Activated naive CD8-positive, alpha-beta T cell treated with anti-CD3 and anti-CD28 coated beads, Interleukin-2, amount 10 ng/mL, durations not matched to agents 7 days and 5 days (primary cell): ENCODE results near the gene MOB3A. TPM values are rescaled to one million over a fixed set of nuclear protein-coding genes. Genes with fewer than 3 reads are reported as not detected.

Source experiments
- ATAC-seq: fragments of 150-1000 bp; cut with Tn5 transposase; one replicate; pipeline ENCODE4 v1.10.0; 2021; ENCODE audit warnings: low read depth, moderate library complexity
- POLR2A ChIA-PET: fragments of 350-600 bp; sonication (Branson Sonifier 250); formaldehyde crosslinking; loops from one replicate; lab custom pipeline; 2021; ENCODE audit warnings: antibody characterized with exemption; lab: Charles Lee
- DNase-seq: peaks from one replicate; pipeline ENCODE4 v3.0.0; 2021
- H3K27ac Mint-ChIP-seq: one replicate; pipeline ENCODE4 v1.8.0; 2022; ENCODE audit warnings: mild to moderate bottlenecking, mixed read lengths
- H3K27me3 Mint-ChIP-seq: one replicate; pipeline ENCODE4 v1.8.0; 2022; ENCODE audit warnings: mild to moderate bottlenecking, moderate library complexity, mixed read lengths
- H3K36me3 Mint-ChIP-seq: one replicate; pipeline ENCODE4 v1.8.0; 2021; ENCODE audit warnings: mild to moderate bottlenecking, mixed read lengths
- H3K4me1 Mint-ChIP-seq: one replicate; pipeline ENCODE4 v1.8.0; 2021; ENCODE audit warnings: mixed read lengths
- H3K4me3 Mint-ChIP-seq: one replicate; pipeline ENCODE4 v1.8.0; 2022; ENCODE audit warnings: mild to moderate bottlenecking, moderate library complexity, mixed read lengths
- H3K9me3 Mint-ChIP-seq: one replicate; pipeline ENCODE4 v1.8.0; 2021; ENCODE audit warnings: mixed read lengths
- total RNA-seq, 2 experiments: library from RNA; stranded (reverse); gene quantifications; one replicate each; pipeline ENCODE4 v1.2.3, GENCODE V29; 2021

MOB3A gene
- 100 to 1,000 TPM; 190 to 200 TPM for total RNA-seq

DNA sequence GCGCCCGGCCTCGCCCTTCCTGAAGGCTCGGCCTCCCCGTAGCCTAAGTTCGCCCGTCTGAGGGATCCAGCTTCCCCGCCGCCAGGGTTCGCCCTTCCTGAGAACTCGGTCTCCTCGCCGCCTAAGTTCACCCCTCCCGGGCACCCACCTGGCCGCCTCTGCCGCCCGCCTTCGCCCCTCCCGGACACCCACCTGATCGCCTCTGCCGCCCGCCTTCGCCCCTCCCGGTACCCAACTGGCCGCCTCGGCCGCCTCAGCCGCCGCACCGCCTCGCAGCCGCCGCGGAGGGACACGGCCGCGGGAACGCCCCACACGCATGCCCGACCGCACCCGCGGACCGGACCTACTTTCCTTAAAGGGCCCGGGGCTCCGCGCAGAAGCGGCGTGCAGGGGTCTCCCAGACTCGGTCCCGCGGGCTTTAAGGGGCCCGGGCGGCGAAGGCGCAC lies at the start of gene MOB3A:
Gene MOB3A, minus strand, starts transcription at position 293 of the 446 bp plus-strand sequence. CDS start 17,766 bp downstream, outside the sequence.
- no peaks in the 10 kb centered on the region for H3K9me3 Mint-ChIP-seq
- peak; percentile 97 for DNase-seq
- peak within 1 kb of the TSS; percentile 90 for H3K4me3 Mint-ChIP-seq
- peaks cover 13% of the 10 kb centered on the region for H3K4me1 Mint-ChIP-seq
- H3K27me3 Mint-ChIP-seq: no peaks in the 10 kb centered on the region
- H3K27ac Mint-ChIP-seq: peak within 1 kb of the TSS; percentile 96
- peaks cover 33% of the 10 kb centered on the region for H3K36me3 Mint-ChIP-seq
- ATAC-seq: peak; percentile 49
- POLR2A ChIA-PET: interaction anchor here (1.0 to 5.3 kb wide), 5 partner anchors 12 to 199 kb away, joined by 3 to 180 read pairs (median 6); partner anchors contain the start of gene MKNK2

DNA sequence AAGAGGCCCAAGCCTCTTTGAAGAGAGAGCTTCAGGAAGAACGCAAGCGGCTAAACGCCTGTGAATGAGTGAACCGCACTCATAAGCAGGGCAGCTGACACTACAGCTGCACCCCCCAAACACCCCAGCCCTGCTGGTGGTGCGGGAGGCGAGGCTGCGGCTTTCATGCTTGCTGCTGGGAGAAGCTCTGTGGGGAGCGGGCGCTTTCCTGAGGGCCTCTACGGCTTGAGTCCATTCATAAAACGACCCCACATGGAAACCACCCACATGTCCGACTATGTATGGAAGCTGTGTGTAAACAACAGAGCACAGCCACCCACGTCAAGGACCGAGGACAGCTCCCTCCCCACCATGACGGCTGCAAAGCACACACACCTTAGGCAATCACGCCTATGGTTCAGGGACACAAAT lies 49.7 kb upstream of the MOB3A start:
- ATAC-seq: peak; percentile 27
- Mint-ChIP-seq H3K27me3 (no peaks in the 10 kb centered on the region), H3K4me1 (peaks cover 28% of the 10 kb centered on the region)

DNA sequence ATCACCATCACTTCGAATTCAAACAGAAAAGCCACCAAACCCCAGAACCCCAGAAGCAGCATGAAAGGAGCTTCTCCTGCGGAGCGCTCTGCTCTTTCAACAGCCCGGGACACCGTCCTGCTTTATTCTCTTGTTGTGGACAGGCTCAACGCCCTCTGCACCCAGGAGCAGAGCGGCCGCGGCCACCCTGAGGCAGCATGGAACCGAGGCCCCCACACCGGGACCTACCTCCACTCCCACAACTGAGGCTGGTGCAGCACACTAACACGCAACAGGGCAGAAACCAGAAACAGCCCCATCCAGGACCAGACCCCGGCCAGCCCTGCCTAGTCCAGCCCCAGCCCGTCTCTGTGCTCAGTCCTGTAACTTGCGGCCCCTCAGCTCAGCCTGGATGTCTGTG lies 48.1 kb upstream of the MOB3A start:
- Mint-ChIP-seq H3K27me3 (no peaks in the 10 kb centered on the region), H3K36me3 (peaks cover 6% of the 10 kb centered on the region), H3K4me1 (peaks cover 19% of the 10 kb centered on the region), H3K27ac (no peak overlapping the region), H3K4me3 (no peak overlapping the region), H3K9me3 (no peaks in the 10 kb centered on the region)
- no peak for ATAC-seq
- POLR2A ChIA-PET: no interaction called here
- DNase-seq: no peak

More for the DNA sequence above, 49.7 kb upstream of the MOB3A start:
- Mint-ChIP-seq H3K4me3 (no peak overlapping the region), H3K9me3 (no peaks in the 10 kb centered on the region), H3K36me3 (peaks cover 3% of the 10 kb centered on the region), H3K27ac (peak overlapping the region; percentile 64)
- POLR2A ChIA-PET: interaction anchor here (0.7 kb wide), 1 partner anchor 36 kb away, joined by 3 read pairs; no protein-coding TSS in a partner anchor
- no peak for DNase-seq

DNA sequence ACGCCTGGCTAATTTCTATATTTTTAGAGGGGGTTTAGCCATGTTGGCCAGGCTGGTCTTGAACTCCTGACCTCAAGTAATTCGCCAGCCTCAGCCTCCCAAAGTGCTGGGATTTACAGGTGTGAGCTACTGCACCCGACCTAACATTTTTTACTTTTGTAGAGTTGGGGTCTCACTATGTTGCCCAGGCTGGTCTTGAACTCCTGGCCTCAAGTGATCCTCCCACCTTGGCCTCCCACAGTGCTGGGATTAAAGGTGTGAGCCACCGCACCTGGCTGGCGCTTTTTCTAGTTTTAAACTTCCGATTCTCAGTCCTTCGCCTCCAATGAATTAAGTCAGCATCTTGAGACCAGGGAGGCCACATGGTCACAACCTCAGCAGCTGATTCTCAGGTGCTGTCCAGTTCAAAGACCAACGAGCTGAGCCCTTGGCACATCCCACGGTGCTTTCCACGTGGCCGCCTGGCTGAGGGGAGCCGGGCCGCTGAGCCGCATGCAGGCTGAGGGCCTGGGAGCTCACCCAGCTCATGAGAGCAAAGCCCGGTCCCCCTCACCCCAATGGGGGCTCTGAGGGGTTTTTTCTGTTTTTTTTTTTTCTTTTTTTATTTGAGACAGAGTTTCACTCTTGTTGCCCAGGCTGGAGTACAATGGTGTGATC lies 46.2 kb upstream of the MOB3A start:
- Mint-ChIP-seq H3K4me1 (peaks cover 11% of the 10 kb centered on the region), H3K36me3 (peaks cover 9% of the 10 kb centered on the region), H3K27ac (no peak overlapping the region), H3K27me3 (no peaks in the 10 kb centered on the region), H3K9me3 (no peaks in the 10 kb centered on the region), H3K4me3 (no peak overlapping the region)
- ATAC-seq (no peak), DNase-seq (no peak)
- POLR2A ChIA-PET: no interaction called here

DNA sequence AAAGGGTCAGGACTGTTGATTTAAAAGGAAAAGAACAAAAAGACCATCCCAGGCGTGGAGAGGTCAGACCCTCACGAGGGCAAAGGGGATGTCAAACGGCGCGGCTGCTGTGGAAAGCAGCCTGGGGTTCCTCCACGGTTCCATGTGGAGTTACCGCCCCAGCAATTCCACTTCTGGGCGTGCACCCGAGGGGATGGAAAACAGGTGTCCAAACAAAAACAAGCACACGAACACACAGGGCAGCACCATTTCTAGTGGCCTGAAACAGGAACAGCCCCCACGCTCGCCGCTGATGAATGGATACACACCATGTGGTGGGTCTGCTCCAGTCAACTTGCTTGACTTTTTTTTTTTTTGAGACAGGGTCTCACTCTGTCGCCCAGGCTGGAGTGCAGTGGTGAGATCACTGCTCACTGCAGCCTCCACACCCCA lies 44.0 kb upstream of the MOB3A start:
- ATAC-seq (no peak), DNase-seq (no peak)
- H3K4me3 Mint-ChIP-seq: no peak overlapping the region
- H3K36me3 Mint-ChIP-seq: peaks cover 12% of the 10 kb centered on the region
- peaks cover 5% of the 10 kb centered on the region for H3K4me1 Mint-ChIP-seq
- POLR2A ChIA-PET: no interaction called here
- no peaks in the 10 kb centered on the region for H3K27me3 Mint-ChIP-seq
- no peak overlapping the region for H3K27ac Mint-ChIP-seq
- no peaks in the 10 kb centered on the region for H3K9me3 Mint-ChIP-seq

DNA sequence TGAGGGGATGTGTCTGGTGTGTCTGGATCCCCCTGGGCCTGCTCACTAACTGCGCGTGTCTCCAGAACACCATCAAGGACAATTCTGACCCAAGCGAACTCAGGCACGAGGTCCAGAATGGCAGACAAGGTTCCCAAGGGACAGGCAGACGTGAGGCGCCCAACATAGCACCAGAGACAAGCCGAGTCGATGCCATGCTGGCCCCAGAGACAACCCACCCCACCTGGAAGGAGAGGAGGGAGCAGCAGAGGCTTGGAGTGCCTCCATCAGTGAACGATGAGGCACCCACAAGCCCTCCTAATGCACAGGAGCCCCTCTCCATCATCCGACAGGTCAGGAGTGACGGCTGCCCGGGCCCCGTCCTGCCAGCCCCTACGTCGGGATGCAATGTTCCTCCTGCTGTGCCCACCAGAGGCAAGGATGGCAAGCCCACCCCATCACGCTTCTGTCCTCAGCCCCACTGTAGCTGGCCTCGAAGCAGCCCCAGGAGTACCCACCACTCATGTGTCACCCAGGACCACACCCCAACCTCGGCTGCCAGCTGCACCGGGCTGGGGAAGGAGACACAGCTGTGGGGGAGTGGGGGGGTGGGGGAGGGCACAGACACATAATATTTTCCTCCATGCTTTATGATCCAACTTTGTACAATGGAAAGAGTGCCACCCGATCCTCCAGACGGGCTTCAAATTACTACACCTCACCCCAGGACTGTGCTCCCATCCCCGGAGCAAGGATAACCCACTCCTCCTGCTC lies 43.4 kb upstream of the MOB3A start:
- ATAC-seq: no peak
- no peaks in the 10 kb centered on the region for H3K9me3 Mint-ChIP-seq
- DNase-seq: no peak
- POLR2A ChIA-PET: no interaction called here
- no peak overlapping the region for H3K27ac Mint-ChIP-seq
- peaks cover 12% of the 10 kb centered on the region for H3K36me3 Mint-ChIP-seq
- no peaks in the 10 kb centered on the region for H3K27me3 Mint-ChIP-seq
- H3K4me3 Mint-ChIP-seq: no peak overlapping the region
- peaks cover 3% of the 10 kb centered on the region for H3K4me1 Mint-ChIP-seq

DNA sequence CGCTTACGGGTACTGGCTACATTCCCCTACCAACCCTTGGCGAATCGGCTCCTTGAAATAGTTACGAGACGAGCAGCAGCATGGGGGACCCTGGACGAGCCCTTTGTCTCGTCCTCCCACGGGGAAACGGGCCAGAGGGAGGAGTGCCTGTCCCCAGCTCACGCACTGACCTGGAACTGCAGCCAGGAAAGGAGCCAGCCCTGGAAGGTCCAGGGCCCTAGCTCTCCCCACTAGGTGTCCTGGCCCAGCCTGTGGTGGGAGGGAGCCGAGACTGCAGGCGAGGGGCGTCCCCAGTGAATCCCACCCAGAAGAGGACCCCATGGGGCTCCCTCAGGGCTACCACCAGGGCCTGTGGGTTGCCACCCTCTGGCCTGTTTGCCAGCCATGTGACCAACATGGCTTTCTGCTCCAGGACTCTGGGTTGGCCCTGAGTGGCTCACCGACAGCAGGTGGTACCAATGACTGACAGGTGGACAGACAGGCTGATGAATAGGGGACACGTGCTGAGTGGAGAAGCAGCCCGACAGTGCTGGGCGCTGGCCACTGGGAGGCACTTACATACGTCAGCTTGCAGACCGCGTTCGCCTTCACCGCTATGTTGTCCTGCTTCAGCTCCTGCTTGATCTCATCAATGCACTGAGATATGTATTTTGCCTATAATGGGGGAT lies 42.1 kb upstream of the MOB3A start:
- Mint-ChIP-seq H3K27ac (no peak overlapping the region), H3K4me1 (peaks cover 3% of the 10 kb centered on the region), H3K36me3 (peaks cover 12% of the 10 kb centered on the region), H3K27me3 (no peaks in the 10 kb centered on the region), H3K4me3 (no peak overlapping the region), H3K9me3 (no peaks in the 10 kb centered on the region)
- POLR2A ChIA-PET: no interaction called here
- no peak for DNase-seq
- ATAC-seq: no peak

DNA sequence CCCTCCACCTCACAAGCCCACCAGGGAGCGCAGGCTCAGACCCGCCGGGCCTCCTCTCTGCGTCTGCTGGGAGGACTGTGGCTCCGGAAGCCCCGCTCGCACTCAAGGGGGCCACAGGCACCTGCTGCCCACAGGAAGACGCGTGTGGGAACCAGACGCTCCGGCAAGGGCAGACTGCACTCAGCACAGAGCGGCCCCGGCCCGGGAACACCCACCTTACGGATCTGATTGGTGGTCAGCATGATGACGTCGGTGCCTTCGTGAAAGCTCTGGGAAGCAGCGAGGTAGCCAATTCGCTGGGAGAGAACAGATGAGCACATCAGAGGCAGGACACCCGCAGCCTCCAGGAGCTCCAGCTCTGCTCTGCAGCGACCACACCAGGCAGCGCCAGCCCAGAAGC lies 40.7 kb upstream of the MOB3A start:
- no peak overlapping the region for H3K27ac Mint-ChIP-seq
- peaks cover 16% of the 10 kb centered on the region for H3K36me3 Mint-ChIP-seq
- no peaks in the 10 kb centered on the region for H3K9me3 Mint-ChIP-seq
- POLR2A ChIA-PET: no interaction called here
- ATAC-seq: no peak
- DNase-seq: no peak
- H3K27me3 Mint-ChIP-seq: no peaks in the 10 kb centered on the region
- H3K4me1 Mint-ChIP-seq: peaks cover 3% of the 10 kb centered on the region
- no peak overlapping the region for H3K4me3 Mint-ChIP-seq

DNA sequence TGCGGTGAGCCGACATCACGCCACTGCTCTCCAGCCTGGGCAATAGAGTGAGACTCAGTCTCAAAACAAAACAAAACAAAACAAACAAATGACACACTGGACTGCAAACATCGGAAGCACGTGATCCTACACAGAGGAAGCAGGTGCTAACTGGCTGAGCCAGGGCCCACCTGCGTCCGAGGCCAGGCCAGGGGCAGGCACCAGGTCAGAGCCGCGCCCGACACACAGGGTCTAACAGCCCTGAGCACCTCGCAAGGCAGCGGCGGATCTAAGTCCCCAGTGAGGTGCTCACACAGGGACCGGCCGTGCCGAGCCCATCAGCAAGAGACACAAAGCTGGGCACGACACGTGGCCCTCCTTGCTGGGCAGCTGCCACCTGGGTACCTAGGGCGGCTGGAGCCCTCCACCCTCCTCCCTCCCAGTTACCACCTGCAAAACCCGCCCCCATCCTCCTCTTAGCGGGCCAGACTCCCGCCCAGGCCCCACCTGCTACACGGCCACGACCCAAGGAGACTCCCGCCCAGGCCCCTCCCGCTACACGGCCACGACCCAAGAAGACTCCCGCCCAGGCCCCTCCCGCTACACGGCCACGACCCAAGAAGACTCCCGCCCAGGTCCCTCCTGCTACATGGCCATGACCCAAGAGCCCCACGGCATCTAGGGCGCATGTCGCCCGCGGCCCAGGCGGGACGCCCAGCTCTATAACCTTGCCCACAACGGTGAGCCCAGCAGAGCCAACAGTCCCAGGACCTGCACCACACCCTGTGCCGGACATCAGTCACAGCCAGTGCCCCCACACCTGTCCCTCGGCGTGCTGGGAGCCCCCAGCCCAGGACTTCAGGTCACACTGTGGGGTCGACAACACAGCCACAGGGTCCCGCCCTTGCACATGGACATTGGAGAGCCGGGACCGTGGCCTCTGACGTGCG lies 39.6 kb upstream of the MOB3A start:
- H3K27me3 Mint-ChIP-seq: no peaks in the 10 kb centered on the region
- H3K27ac Mint-ChIP-seq: no peak overlapping the region
- peaks cover 15% of the 10 kb centered on the region for H3K36me3 Mint-ChIP-seq
- H3K9me3 Mint-ChIP-seq: no peaks in the 10 kb centered on the region
- peaks cover 2% of the 10 kb centered on the region for H3K4me1 Mint-ChIP-seq
- DNase-seq: no peak
- ATAC-seq: no peak
- POLR2A ChIA-PET: no interaction called here
- H3K4me3 Mint-ChIP-seq: no peak overlapping the region

DNA sequence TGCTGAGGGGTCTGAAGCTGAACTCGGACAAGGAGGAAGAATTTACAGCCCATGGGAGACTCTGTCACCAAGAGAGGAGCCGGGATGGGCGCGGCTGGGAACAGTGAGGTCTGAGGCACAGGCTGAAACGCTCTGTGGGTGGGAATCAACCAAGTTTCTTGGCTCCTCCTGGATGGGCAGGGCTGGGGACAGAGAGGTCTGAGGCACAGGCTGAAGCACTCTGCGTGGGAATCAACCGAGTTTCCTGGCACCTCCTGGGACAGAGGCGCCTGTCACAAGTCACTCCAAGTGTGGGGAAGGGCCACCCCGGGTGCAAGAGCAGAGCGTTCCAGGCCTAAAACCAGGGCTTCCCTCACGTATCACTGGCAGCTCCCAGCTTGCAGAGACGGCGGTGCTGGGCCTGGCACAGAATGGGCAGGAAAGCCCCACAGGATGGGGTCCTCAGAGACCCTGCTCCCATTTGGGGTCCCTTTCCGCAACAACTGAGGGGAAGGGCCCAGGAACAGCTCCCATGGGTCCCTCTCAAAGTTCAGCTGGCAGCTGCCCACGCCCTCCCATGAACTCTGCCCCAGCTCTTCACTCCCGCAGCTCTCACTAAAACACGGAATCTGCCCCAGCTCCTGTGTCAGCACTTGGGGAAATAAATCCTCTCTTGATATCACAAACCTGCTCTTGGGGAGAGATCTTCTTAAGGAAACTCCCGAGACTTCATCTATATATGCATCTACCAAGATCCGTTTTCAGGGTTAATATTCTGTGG lies 36.8 kb upstream of the MOB3A start:
- no peak overlapping the region for H3K4me3 Mint-ChIP-seq
- H3K9me3 Mint-ChIP-seq: no peaks in the 10 kb centered on the region
- POLR2A ChIA-PET: no interaction called here
- no peaks in the 10 kb centered on the region for H3K27me3 Mint-ChIP-seq
- ATAC-seq (no peak), DNase-seq (no peak)
- H3K36me3 Mint-ChIP-seq: peaks cover 14% of the 10 kb centered on the region
- no peak overlapping the region for H3K27ac Mint-ChIP-seq
- H3K4me1 Mint-ChIP-seq: no peaks in the 10 kb centered on the region

DNA sequence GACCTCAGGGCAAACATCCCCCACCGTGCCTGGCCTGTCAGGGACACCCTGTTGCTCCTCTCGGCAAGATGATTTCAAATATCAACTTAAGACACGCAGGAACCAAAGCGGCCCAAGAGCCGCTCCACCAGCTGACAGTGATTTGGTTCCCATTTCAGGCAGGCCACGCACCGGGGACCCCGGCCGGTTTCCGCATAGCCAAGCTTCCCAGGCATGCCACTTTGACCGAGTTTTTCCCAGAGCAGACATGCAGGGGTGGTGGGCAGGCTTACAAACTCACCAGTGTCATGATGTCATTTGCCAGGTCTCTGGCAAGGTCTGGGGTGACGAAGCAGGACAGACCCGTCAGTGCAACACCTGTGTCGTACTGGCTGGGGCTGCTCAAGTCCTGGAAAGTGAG lies 36.1 kb upstream of the MOB3A start:
- Mint-ChIP-seq H3K4me3 (no peak overlapping the region), H3K9me3 (no peaks in the 10 kb centered on the region), H3K4me1 (no peaks in the 10 kb centered on the region), H3K27ac (no peak overlapping the region), H3K36me3 (peaks cover 14% of the 10 kb centered on the region), H3K27me3 (no peaks in the 10 kb centered on the region)
- POLR2A ChIA-PET: no interaction called here
- ATAC-seq (no peak), DNase-seq (no peak)
